NK-92 treated with Interleukin-12 subunit alpha and Interleukin-12 subunit beta, amount 100 ng/mL, for 24 hours (cell line): ENCODE measurements around the gene PPP1R14C.

Experiments used
- DNase-seq: peaks from one replicate; lab custom pipeline; 2025; lab: John Stamatoyannopoulos, UW

PPP1R14C gene

DNA sequence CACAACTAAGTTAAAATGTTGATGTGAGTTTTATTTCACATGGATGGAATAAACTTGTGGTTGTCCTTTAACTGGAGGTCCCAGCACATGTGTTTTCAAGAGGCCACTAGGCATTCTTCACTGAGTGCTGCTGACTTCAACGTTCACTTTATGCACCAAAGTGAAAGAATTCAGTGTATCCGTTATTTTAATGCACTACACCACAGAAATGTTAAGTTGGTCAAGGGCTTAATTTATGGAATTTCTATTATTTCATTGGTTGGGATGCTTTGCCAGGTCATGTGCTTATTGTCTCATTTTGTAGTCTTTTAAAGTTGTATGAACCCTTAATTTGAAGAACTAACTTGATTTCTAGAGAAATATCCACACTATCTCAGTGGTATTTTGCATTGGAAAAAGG lies 106.4 kb downstream of the PPP1R14C start:
- no peak for DNase-seq

DNA sequence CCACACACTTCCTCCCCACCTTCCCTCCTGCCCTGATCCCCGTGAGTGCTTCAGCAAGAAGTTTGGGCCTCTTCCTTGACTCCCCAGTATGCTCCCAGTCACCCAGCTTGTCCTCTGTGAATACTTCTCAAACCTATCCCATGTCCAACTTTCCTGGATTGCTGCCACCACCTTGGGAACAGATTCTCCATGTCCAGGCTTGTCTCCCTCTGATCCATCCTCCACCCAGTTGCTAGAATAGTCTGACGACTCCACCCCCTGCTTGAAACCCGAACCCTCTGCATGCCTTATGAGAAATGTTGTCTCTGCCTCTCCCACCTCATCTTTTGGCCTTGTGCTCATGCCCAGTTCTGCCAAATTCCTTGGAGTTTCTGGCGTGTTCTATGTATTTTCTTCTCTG lies 108.0 kb downstream of the PPP1R14C start:
- no peak for DNase-seq

DNA sequence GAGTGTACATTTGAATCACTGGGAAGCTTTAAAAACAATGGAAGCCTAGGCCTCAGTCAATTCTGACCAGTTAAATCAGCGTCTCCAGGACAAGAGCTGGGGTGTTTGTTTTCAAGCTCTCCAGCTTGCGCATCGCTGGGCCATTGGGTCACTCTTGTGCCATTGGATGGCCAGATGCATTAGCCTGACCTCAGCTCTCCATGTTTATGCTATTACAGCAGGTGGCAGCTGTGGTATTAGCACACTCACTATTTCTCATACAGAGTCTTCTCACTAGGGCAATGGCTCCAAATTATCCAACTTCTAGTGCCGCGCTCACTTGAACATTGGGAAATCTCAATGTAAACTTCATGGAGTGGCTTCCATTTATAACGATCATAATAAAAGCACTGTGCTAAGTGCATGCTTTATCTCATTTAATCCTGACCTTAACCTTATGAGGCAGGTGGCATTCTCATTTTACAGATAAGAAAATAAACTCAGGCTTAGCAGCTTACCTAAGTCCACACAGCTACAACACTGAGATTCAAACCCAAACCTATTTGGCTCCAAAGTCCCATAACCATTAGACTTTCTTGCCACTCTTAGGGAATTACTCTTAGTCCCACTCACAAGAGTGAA lies 108.8 kb downstream of the PPP1R14C start:
- DNase-seq, result no peak

DNA sequence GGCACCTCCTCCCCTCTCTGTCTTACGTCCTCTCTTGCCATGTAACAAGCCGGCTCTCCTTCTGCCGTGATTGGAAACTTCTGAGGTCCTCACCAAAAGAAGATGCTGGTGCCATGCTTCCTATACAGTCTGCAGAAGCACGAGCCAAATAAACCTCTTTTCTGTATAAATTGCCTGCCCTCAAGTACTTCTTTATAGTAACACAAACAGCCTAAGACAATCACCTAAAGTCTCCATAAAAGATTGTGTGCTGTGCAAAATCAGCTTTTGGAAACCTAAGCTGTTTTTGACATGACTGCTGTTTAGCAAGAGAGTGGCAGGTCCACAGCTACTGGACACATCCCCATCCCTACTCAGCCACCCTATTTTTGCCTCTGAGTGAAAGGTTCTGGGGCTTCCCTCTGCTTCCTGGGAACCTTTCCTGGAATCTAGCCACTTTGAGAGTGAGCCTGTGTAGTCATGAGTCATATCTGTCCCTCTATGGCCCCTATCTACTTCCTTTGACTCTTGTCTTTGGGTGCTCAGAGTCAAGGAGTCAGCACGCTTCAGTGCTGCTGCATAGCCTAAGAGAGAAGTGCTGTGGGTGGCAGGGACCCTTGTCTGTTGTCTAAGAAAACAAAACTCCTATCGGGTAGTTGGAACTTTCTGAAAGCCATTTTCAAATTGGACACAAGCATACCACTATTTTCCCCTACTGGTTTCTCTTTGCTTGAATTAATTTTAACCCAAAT lies 110.0 kb downstream of the PPP1R14C start:
- DNase-seq, result no peak

DNA sequence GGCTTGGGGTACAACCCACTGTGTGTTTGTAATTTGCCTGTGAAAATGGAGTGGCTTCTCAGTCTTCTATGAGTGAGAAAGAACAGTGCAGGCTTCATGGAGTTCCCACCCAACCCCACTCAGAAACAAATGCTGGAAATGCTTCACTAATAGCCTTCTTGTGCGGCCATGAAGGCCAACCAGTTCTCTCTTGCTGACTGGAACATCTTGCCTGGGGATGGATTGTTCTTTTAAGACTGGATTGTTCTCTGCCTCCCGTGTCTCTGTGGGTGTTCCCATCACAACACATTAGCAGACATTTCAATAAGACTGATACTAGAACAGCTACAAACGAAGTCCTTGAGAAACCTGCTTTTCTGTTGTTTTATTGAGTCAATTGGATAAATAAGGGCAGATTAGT lies 110.6 kb downstream of the PPP1R14C start:
- DNase-seq, result no peak

DNA sequence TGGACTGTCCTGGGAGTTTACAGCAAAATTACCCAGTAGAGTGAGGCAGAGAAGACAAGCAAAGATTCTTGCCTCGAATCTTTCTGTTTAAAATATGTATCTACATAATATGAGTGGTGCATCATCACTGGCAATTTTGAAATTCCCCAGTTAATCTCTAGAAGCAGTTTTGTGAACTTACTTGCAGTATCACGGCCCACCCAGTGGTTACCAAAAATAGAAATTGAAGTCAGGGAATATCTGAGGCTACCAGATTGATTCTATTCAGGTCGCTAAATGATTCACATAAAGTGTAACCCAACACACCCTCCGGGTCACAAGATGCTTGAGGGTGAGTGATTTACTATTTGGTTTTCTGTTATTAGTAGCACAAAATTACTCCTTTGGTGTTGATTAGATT lies 111.9 kb downstream of the PPP1R14C start:
- no peak for DNase-seq

DNA sequence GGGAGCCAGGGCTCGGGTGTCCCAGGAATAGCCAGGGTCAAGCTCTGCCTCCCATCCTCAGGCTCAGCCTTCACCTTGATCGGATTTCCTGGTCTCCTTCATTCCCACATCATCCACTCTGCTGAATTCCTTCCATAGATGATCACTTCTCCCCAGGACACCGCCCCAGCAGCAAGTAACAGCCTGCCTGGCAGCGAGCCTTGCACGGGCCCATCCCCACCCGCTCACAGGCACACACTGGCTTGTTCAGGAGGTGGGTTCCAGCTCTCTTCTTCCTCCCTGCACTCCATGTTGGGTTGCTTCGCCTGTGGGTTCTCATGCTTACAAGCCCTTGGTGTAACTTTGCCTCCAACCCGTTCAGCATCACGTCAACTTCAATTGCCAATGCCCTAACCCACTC lies 113.0 kb downstream of the PPP1R14C start:
- DNase-seq, result no peak

DNA sequence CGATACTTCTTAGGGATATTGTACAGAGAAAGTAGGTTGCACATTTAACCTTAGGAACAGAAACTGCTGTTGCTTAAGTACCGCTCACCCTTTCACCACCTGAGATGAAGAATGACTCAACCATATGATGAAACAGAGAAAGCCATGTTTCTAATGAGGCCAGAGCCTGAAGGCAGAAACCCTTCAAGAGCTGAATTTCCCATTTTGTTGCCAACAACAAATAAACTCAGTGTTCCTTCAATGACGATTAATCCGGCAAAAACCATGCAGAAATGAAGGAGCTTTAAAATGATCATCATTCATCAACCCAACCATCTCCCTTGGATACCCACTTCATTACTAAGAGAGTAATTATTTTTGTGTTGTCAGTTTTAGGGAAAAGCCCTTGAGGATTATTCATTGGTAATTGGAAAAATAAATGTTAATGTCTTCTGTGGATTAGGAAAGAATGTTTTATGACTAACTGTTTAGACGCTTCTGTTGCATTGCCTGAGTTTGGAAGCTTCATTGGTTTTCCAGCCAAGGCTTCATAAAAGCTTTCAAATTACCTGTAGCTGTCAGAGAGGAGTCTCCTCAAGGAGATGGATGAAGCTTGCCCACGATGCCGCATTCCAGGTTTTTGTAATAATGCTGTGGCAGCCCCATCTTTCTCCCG lies 113.9 kb downstream of the PPP1R14C start:
- no peak for DNase-seq

DNA sequence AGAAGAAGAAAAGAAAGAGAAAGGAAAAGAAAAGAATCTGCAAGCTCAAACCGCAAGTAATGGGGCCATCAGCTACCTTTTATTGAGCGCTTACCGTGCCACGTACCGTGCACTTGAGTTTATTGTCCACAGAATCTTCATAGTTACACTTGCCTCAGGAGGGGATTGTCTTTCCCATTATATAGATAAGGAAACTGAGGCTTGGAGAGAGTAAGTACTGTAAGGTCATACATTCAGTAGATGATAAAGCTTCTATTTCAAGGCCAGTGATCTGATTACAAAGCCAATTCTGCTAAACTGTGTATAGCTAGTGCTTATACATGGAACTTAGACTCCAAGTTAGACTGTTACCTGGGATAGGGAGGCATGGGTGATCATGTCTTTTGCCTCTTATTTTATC lies 115.5 kb downstream of the PPP1R14C start:
- no peak for DNase-seq

DNA sequence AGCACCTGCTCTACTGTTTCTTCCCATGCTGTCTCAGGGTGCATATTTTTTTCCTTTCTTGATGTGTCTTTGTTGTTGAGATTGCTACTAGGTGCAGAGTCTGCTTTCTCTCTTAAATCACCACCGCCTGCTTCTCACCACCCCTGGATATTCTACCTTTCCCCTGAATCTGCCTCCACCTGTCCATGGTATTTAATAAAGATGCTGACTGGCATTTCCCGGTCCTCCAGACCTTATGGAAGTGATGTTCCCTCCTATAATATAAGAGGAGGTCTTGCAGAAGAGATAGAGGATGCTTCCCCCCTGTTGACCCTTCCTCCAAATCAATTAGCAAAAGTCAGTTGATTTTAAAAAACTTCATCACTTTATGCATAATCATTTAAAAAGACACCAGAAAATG lies 118.1 kb downstream of the PPP1R14C start:
- no peak for DNase-seq

DNA sequence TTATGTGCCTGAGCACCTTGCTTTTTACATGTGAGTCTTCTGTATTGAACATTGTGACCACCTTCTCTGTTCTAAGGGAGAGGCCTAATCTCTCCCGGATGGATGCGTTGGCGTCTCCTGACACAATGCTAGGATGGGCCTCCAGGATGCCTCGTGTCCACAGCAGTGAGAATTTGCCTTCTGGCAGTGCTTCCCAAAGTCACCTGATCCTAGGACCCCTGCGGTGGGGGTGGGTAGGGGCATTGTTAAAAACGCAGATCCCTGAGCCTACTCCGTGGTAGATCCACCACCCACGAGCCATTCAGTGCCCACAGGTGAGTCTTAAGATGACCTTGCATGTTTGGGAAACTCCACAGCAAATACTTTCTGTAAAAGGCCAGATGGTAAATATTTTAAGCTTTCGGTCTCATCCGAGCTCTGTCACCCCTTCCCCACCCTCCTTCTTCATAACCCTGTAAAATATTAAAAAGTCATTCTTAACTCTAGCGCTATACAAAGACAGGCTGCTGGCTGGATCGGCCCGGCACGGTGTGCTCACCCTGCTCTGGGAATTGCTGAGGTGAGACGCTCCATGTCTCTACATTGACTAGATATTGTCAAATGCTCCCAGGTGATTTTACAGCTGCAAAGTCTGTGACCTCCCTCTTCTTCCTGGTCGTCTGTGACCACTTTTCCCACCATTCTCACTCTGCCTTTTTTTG lies 119.3 kb downstream of the PPP1R14C start:
- no peak for DNase-seq

DNA sequence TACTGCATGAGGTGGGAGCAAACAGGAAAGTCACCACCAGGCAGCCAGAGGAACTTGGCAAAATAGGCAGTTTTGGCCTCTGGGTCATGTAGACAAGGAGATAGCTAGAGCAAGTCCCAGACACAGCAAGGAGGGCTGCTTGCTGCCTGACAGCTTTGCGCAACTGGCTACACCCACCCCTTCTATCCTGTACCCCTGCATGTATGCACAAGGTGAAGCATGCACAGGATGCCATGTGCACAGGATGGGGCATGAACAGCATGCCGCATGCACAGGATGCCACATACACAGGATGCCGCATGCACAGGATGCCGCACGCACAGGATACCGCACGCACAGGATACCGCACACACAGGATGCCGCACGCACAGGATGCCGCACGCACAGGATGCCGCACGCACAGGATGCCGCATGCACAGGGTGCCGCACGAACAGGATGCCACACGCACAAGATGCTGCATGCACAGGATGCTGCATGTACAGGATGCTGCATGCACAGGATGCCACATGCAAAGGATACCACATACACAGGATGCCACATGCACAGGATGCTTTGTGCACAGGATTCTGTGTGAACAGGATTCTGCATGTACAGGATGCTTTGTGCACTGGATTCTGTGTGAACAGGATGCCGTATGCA lies 121.0 kb downstream of the PPP1R14C start:
- DNase-seq, result no peak

DNA sequence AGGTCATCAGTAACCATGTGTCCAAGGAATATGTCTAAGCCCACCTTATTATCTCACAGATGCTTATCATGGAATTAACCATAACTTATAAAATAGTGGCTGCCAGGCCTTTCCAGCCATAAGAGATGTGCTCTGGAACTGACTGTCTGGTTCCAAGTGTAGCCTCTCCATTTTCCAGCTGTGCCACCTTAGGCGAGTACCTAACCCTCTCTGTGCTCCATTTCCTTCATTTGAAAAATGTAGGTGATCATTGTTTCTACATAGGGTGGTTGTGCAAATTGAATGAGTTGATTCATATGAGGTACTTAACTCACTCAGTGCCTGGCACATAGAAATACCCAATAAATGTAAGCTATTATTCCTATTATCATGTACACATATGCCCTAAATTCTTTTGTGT lies 123.5 kb downstream of the PPP1R14C start:
- no peak for DNase-seq

DNA sequence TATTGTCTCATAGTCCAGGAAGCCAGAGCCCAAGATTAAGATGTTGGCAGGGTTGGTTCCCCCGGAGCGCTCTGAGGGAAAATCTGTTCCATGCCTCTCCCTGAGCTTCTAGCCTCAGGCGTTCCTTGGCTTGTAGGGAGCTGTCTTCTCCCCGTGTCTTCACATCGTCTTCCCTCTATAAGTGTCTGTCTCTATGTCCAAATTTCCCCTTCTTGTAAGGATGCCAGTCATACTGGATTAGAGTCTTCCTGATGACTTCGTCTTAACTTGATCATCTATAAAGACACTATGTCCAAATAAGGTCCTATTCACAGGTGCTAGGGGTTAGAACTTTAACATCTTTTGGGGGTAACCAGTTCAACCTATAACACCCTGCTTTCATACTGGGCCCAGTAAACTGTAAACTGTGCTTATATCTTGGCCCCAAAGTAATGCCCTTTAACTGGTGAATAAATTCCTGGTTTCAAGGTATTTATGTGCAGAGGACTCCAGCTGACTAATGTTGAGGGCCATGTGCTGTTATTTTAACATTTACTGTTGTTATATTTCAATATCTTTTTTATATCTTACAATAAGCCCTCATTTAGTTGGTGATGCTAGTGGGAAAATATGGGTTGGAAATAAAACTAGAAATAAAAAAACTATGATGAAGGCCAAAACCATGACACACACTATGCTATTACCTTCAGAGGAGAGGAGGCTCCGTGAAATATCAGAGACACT lies 124.3 kb downstream of the PPP1R14C start:
- DNase-seq, result no peak

DNA sequence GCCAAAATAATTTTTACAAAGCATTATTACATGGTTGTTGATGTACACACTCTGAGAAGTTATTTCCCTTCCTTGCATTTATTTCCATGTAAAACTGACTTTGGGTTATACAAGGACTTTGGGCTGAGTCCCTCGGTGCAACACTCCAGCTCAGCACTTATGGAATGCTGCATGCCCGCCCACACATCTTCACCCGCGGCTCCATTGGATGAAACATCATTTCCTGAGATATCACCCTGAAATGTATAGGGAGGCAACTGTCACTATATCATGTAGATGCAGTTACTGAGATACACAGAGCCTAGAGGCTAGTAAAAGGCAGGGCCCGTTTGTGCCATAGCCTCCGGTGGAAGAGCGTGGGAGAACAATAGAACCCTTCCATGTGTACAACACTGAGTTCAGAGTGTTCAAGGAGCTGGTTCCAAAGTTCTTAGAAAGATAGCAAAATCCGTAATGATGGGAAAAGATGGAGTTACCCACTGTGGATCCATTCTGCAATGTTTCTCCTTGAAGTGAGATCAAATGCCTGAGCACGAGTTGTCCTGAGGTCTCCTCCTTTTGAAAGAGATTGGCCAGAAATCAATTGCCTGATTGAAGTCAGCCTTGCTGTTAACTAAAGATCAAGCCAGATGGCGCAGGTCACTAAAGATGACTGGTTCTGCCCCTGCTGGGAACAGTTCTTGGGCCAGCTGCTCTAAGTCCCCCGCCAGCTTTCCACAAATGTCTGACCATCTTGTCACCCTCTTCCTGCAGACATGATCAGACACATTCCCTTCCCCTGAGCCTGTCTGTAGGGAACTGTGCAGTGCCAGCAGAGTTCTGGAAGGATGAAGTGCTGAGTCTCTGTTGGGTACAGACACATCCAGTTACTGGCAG lies 125.1 kb downstream of the PPP1R14C start:
- no peak for DNase-seq

DNA sequence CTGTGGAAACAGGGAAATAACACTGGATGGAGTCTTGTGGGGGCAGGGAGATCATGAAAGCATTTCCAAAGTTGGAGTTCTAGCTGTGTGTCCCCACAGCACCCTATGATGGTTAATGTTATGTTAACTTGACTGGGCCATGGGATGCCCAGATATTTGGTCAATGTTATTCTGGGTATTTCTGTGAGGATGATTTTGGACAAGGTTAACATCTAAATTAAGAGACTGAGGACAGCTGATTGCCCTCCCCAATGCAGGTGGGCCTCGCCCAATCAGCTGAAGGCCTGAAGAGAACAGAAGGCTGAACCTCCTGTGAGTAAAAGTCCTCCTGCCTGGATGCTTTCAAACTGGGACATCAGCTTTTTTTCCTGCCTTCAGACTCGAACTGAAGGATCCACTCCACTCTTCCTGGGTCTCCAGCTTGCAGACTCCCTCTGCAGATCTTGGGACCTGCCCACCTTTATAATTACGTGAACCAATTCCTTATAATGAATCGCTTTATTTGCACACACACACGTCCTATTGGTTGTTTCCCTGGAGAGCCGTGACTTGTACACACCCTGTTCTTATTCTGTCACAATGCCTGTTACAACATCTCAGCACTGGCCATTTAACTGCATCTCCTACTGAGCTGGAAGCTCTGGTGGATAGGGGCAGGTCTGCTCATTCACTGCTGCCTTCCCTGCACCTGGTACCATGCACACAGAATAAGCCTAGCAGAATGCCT lies 126.4 kb downstream of the PPP1R14C start:
- DNase-seq, result no peak

DNA sequence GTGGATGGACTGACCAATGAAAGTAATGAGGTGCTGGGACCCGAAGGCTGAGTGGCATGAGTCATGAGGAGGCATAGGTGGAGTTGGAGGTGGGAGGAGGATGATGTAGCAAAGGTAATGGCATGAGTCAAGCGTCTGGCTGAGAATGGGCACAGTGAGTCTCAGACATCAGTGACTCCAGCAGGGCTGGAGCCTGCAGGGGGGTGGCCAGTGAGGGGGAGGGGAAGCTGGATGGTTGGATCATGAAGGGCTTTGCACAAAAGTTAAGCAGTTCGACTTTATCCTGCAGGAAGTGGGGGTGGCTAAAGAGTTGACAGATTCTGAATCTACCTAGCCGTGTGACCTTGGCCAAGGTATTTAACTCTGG lies 127.0 kb downstream of the PPP1R14C start:
- DNase-seq, result peak; percentile 45

DNA sequence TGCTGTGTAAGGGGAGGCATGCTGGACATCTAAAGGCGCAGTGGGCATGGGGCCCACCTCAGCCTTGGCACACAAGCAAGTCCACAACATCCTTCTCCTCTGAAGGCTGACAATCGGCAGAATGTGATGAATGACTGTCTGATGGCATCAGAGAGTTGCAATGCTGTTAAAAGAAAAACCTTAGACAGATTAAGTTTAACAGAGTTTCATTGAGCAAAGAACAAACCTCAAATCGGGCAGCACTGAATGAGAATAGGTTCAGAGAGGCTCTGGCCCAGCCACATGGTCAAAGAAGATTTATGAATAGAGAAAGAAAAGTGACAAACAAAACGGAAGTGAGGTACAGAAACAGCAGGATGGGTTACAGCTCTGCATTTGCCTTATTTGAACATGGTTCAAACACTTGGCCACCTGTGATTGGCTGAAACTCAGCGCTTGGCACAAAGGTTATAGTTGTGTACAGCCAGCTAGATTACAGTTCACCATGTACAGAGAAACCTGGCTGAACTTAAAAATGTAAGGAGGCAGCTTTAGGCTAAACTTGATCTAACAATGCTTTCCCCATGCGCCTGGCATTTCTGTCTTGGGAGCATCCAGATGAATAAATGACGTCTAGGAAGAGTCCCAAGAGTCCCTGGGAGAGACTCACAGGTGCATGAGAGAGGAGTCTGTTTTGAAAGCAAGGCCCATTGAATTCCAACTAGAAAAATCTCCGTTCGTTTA lies 127.6 kb downstream of the PPP1R14C start:
- DNase-seq, result no peak

DNA sequence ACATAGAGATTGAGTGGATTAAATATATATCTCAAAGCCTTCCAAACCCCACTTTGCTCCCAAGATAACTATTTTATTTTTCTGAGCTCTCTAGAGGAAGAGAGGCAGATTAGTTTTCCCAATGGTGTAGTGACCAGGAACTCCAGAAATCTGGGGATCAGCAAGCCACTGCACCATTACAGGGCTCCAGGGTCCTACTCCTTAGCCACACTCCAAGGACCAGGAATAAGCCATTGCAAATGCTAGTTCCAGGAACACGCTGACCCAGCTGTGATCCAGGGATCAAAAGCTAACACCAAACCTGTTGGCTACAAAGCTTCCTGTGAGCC lies 128.3 kb downstream of the PPP1R14C start:
- no peak for DNase-seq
